Mesendoderm (in vitro differentiated cells): Measurements from ENCODE around the gene CGRRF1.

Source experiments
- DNase-seq: peaks from one replicate; pipeline ENCODE4 v3.0.0; 2013
- H2AK5ac ChIP-seq: 2 replicates; pipeline ENCODE4 v1.6.1; 2013; ENCODE audit warnings: low read length, inconsistent platforms
- H2BK120ac ChIP-seq: 2 replicates; pipeline ENCODE4 v1.6.1; 2013; ENCODE audit warnings: low read depth, mild to moderate bottlenecking, low read length, moderate library complexity, mixed read lengths
- H2BK15ac ChIP-seq: replicated peaks from 2 replicates; pipeline ENCODE4 v1.6.1; 2013; ENCODE audit warnings: low read depth, mild to moderate bottlenecking, moderate library complexity
- H2BK5ac ChIP-seq: 2 replicates; pipeline ENCODE4 v1.6.1; 2013; ENCODE audit warnings: low read length, inconsistent platforms
- H3K18ac ChIP-seq: 2 replicates; pipeline ENCODE4 v1.6.1; 2013; ENCODE audit warnings: mild to moderate bottlenecking, low read length, mixed read lengths
- H3K23ac ChIP-seq: one replicate; pipeline ENCODE4 v1.6.1; 2013; ENCODE audit warnings: low read length
- H3K27ac ChIP-seq: 2 replicates; pipeline ENCODE4 v1.5.1; 2013; ENCODE audit warnings: low read depth, mild to moderate bottlenecking, inconsistent platforms, low read length, moderate library complexity
- H3K27me3 ChIP-seq: 2 replicates; pipeline ENCODE4 v1.6.1; 2013; ENCODE audit warnings: low read length, control low read depth, mild to moderate bottlenecking, inconsistent platforms; ENCODE audit not compliant: insufficient read depth, poor library complexity
- H3K36me3 ChIP-seq: 2 replicates; pipeline ENCODE4 v1.6.1; 2013; ENCODE audit warnings: low read length, inconsistent platforms; ENCODE audit not compliant: control insufficient read depth, insufficient read depth
- H3K4ac ChIP-seq: one replicate; pipeline ENCODE4 v1.6.1; 2013; ENCODE audit warnings: low read depth, mild to moderate bottlenecking, low read length, moderate library complexity
- H3K4me1 ChIP-seq: 2 replicates; pipeline ENCODE4 v1.6.1; 2013; ENCODE audit warnings: low read depth, low read length, inconsistent platforms; ENCODE audit not compliant: control insufficient read depth
- H3K4me2 ChIP-seq: 2 replicates; pipeline ENCODE4 v1.6.1; 2013; ENCODE audit warnings: low read length
- H3K4me3 ChIP-seq: 2 replicates; pipeline ENCODE4 v1.5.1; 2013; ENCODE audit warnings: mild to moderate bottlenecking, low read length
- H3K56ac ChIP-seq: one replicate; pipeline ENCODE4 v1.6.1; 2013; ENCODE audit warnings: low read length
- H3K79me1 ChIP-seq: 2 replicates; pipeline ENCODE4 v1.6.1; 2013; ENCODE audit warnings: low read length, inconsistent platforms
- H3K79me2 ChIP-seq: 2 replicates; pipeline ENCODE4 v1.6.1; 2013; ENCODE audit warnings: mild to moderate bottlenecking, low read length; ENCODE audit not compliant: control insufficient read depth, insufficient read depth
- H3K9ac ChIP-seq: 2 replicates; pipeline ENCODE4 v1.6.1; 2013; ENCODE audit warnings: low read length, inconsistent platforms
- H4K5ac ChIP-seq: one replicate; pipeline ENCODE4 v1.6.1; 2013; ENCODE audit warnings: low read length
- H4K8ac ChIP-seq: one replicate; pipeline ENCODE4 v1.6.1; 2013; ENCODE audit warnings: low read depth, mild to moderate bottlenecking, control low read depth, low read length, moderate library complexity
- WGBS: extraction: QIAGEN DNeasy Blood & Tissue Kit; methylation state at CpG from one replicate; pipeline ENCODE4 v1.1.7; 2013; ENCODE audit warnings: low lambda C conversion rate, missing lambda C conversion rate; ENCODE audit not compliant: insufficient coverage; ENCODE audit errors: extremely low coverage; 5-methylcytosine and 5-hydroxymethylcytosine counted together

The CGRRF1 gene

DNA sequence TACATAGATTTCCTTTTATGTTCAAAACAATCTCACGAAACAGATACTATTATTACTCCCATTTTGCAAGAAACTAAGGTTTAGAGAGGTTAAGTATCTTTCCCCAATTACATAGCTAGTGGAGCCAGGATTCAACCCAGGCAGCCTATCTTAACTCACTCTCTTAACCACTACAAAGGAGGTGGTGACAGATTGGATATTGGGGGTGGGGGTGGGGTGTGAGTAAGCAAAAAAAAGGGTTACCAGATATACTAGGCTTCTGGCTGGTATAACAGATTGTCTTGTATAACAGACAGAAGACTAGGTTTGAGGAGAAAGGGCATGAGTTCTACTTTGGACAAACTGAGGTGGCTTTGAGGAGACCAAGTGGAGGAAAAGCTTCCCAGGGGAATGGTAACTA, 23.0 kb upstream of the CGRRF1 start:
- Histone ChIP-seq H3K23ac (no peak overlapping the region), H4K8ac (no peak overlapping the region), H3K27me3 (no peaks in the 10 kb centered on the region), H4K5ac (no peak overlapping the region), H2BK5ac (no peak overlapping the region), H2AK5ac (no peak overlapping the region), H3K9ac (no peak overlapping the region), H3K4me2 (no peak overlapping the region), H2BK15ac (no peak overlapping the region), H3K27ac (no peak overlapping the region), H3K36me3 (no peaks in the 10 kb centered on the region), H2BK120ac (peak overlapping the region; percentile 69), H3K56ac (no peak overlapping the region), H3K79me2 (peaks cover 36% of the 10 kb centered on the region), H3K18ac (no peak overlapping the region), H3K79me1 (no peaks in the 10 kb centered on the region), H3K4me1 (peaks cover 6% of the 10 kb centered on the region), H3K4ac (no peak overlapping the region), H3K4me3 (no peak overlapping the region)
- DNase-seq, result peak; percentile 60
- no CpG with 5 or more reads among the region's 1 CpG for WGBS

- Histone ChIP-seq H3K27me3 (no peaks in the 10 kb centered on the region), H3K4me3 (peak overlapping the region; percentile 29), H3K9ac (peak overlapping the region; percentile 79), H3K56ac (peak overlapping the region; percentile 89), H3K4me1 (peaks cover 6% of the 10 kb centered on the region), H3K23ac (no peak overlapping the region), H2AK5ac (no peak overlapping the region), H3K79me2 (peaks cover 34% of the 10 kb centered on the region), H3K4me2 (peak overlapping the region; percentile 43), H4K5ac (no peak overlapping the region), H3K79me1 (no peaks in the 10 kb centered on the region), H2BK120ac (no peak overlapping the region), H3K27ac (peak overlapping the region; percentile 97), H3K18ac (peak overlapping the region; percentile 99), H2BK5ac (no peak overlapping the region), H4K8ac (no peak overlapping the region), H2BK15ac (no peak overlapping the region), H3K4ac (no peak overlapping the region), H3K36me3 (no peaks in the 10 kb centered on the region)
- peak; percentile 58 for DNase-seq
- WGBS, result no CpG with 5 or more reads among the region's 4 CpGs
These were observed 21.9 kb upstream of the CGRRF1 start for GRCh38 chr14:54487771-54488170.

GRCh38 chr14:54488318-54488645, 21.4 kb upstream of the CGRRF1 start:
- Histone ChIP-seq H3K36me3 (no peaks in the 10 kb centered on the region), H3K4me2 (peak overlapping the region; percentile 43), H3K4me3 (peak overlapping the region; percentile 29), H4K8ac (peak overlapping the region; percentile 56), H3K56ac (peak overlapping the region; percentile 89), H3K4me1 (peaks cover 6% of the 10 kb centered on the region), H3K79me2 (peaks cover 32% of the 10 kb centered on the region), H3K27me3 (no peaks in the 10 kb centered on the region), H2AK5ac (no peak overlapping the region), H3K79me1 (no peaks in the 10 kb centered on the region), H2BK15ac (no peak overlapping the region), H2BK120ac (peak overlapping the region; percentile 3), H4K5ac (no peak overlapping the region), H3K4ac (peak overlapping the region; percentile 61), H3K18ac (peak overlapping the region; percentile 99), H2BK5ac (no peak overlapping the region), H3K9ac (peak overlapping the region; percentile 79), H3K27ac (peak overlapping the region; percentile 97), H3K23ac (no peak overlapping the region)
- peak; percentile 85 for DNase-seq
- WGBS, result no CpG with 5 or more reads among the region's 9 CpGs

- H3K27ac ChIP-seq, result peak within 1 kb of the TSS; percentile 97
- no CpG with 5 or more reads among the region's 51 CpGs for WGBS
- peak within 1 kb of the TSS; percentile 3 for H2BK120ac ChIP-seq
- peak within 1 kb of the TSS; percentile 89 for H3K56ac ChIP-seq
- no peaks in the 10 kb centered on the region for H3K36me3 ChIP-seq
- peaks cover 6% of the 10 kb centered on the region for H3K4me1 ChIP-seq
- peak within 1 kb of the TSS; percentile 43 for H3K4me2 ChIP-seq
- H3K4me3 ChIP-seq, result peak within 1 kb of the TSS; percentile 29
- H3K27me3 ChIP-seq, result no peaks in the 10 kb centered on the region
- H3K79me2 ChIP-seq, result peaks cover 31% of the 10 kb centered on the region
- H3K9ac ChIP-seq, result peak within 1 kb of the TSS; percentile 79
- H3K4ac ChIP-seq, result peak within 1 kb of the TSS; percentile 89
- peak within 1 kb of the TSS; percentile 56 for H4K8ac ChIP-seq
- H3K23ac ChIP-seq, result no peak within 1 kb of the TSS
- peak within 1 kb of the TSS; percentile 66 for H2BK5ac ChIP-seq
- H2BK15ac ChIP-seq, result no peak within 1 kb of the TSS
- no peak within 1 kb of the TSS for H4K5ac ChIP-seq
- DNase-seq, result peak; percentile 95
- H3K18ac ChIP-seq, result peak within 1 kb of the TSS; percentile 99
- H3K79me1 ChIP-seq, result no peaks in the 10 kb centered on the region
- H2AK5ac ChIP-seq, result no peak within 1 kb of the TSS
These were observed 20.9 kb upstream of the CGRRF1 start, which contains the start of gene GMFB for GRCh38 chr14:54488646-54489317. GMFB (minus strand) TSS chr14:54488980; CDS start chr14:54488927, 53 bp downstream.

GRCh38 chr14:54489318-54489683, 20.4 kb upstream of the CGRRF1 start:
- Histone ChIP-seq H3K27me3 (no peaks in the 10 kb centered on the region), H3K4me3 (no peak overlapping the region), H3K36me3 (no peaks in the 10 kb centered on the region), H3K4ac (peak overlapping the region; percentile 89), H3K27ac (peak overlapping the region; percentile 75), H3K4me1 (peaks cover 6% of the 10 kb centered on the region), H3K18ac (peak overlapping the region; percentile 43), H3K56ac (peak overlapping the region; percentile 81), H3K9ac (peak overlapping the region; percentile 79), H4K8ac (no peak overlapping the region), H3K4me2 (peak overlapping the region; percentile 5), H3K23ac (no peak overlapping the region), H2AK5ac (no peak overlapping the region), H2BK5ac (peak overlapping the region; percentile 66), H3K79me1 (no peaks in the 10 kb centered on the region), H2BK120ac (no peak overlapping the region), H2BK15ac (no peak overlapping the region), H4K5ac (no peak overlapping the region), H3K79me2 (peaks cover 29% of the 10 kb centered on the region)
- WGBS, result 100% methylated on average over 2 of the region's 5 CpGs
- DNase-seq, result no peak
